CD4-positive, alpha-beta T cell treated with Interleukin-4 for 1 hour (primary cell): Measurements from ENCODE around the gene AUNIP.

Source experiments
- DNase-seq, 2 donors: peaks; one replicate each; pipeline ENCODE4 v3.0.0-alpha.2; 2020 to 2022

The AUNIP gene

DNA sequence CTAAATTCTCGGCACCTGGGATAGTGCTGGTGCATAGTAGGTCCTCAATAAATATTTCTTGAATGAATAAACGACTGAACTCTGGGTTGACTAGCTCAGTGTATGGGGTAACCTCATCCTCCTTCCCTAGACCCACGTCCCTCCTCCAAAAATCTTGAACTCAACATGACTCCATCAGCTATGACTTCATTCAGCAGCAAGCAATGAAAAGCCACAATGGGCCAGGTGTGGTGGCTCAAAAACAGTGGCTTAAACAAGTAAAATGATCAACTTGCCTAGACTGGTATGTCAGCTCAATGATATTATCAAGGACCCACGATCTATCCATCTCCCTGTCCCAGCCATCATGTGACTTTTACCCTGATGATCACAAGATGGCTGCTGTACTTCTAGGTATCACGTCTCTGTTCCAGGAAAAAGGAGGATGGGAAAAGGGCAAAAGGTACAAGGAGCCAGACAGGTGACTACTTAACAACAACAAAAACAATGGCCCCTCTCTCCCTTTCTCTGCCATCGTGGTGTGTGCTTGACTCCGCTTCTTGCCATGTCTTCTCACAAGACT, 29.2 kb upstream of the AUNIP start:
- DNase-seq, result no peak

DNA sequence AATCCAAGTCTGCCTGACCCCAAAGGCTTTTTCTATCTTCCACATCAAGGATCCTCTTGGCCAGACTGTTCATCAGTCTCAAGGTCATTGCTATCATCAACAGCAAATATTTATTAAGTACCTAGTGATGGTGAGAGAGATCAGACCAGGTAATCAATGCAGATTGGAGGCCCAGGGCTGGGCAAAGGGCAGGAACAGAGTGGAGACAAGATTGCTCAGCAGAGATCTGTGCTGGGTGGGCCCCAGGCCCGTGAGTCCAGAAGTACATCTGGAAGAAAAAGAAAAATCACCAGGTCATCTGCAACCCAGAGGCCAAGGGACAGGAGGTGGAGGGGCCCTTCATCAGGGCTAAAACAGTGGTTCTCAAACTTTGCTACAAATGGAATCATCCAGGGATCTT, 26.3 kb upstream of the AUNIP start:
- no peak for DNase-seq

DNA sequence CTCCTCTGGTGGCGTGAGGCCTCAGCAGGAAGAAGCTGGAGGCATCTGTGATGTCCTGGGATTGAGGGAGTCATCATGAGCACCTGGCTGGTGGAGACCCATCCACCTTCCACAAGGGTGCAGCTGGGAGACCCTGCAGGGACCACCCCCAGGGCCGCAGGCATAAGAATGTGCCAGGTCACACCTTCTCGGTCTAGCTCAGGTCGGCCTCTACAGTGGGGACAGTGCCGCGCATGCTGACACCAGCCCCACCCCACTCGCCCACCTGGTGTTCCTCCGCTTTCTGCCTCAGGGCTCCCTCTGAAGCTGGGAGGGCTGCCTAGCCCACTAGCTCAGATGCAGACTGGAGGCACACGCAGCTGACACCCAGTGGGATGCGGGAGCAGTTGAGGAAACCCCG, 22.0 kb upstream of the AUNIP start:
- no peak for DNase-seq

DNA sequence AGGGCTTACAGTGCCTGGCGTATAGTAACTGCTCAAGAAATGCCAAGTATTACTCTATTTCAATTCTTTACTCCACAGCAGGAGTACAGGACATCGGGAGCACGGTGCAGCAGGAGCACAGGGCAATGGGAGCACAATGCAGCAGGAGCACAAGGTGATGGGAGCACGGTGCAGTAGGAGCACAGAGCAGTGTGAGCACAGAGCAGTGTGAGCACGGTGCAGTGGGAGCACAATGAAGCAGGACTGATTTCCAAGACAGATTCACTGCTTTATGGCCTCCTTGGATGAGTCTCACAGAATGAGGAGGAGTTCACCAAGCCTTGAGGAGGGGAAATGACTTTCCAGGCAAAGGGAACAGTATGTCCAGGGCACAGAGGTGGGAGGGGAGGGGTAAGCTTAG, 21.3 kb upstream of the AUNIP start:
- DNase-seq, result no peak

DNA sequence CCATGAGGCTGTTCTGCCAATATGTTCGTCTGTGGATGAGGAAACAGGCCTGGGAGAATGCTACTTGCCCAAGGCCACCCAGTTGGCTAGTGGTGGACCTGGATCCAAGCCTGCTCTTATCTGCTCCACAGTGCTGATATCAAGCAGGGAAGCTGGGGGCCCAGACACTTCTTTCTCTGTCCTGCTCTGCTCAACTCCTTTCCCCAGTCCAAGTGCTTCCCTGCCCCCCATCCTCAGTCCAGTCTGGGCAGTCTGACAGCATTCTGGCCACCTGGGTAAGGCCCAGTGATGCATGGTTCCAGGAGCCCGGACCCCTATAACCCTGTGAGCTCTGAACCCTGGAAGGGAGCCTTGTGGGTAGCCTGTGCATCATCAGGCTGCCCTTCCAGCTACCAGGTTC, 20.4 kb upstream of the AUNIP start:
- DNase-seq, result no peak

DNA sequence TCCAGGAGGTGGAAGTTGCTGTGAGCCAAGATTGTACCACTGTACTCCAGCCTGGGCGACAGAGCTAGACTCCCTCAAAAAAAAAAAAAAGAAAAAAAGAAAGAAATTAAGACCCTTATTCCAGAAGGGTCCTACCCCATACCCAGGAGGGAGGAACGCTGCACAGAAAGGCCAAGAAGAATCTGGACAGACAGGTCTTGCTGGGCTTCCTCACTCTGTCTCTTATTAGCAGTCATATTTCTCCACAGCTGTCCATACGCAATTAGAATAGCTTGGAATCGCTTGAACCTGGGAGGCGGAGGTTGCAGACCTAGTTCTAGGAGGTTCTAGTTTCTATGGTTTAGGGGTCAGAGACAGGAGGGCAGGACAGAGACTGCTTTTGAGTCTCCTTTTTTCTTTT, 19.4 kb upstream of the AUNIP start:
- DNase-seq, result no peak

DNA sequence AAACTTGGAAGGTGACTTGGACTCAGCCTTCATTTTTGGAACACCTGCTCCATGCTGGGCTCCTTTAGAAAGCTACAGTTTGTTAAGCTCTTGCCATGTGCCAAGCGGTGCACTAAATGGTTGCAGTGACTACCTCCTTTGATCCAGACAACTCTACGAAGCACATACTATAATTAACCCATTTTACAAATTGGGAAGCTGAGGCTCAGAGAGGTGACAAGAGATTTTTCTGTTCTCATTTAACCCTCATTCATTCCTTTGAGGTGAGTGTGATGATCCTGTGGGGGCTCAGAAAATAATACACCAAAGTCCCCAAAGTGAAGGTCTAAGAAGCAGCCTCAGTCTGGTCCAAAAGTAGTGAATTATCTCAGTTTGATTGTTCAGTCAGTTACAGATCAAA, 17.9 kb upstream of the AUNIP start:
- no peak for DNase-seq

DNA sequence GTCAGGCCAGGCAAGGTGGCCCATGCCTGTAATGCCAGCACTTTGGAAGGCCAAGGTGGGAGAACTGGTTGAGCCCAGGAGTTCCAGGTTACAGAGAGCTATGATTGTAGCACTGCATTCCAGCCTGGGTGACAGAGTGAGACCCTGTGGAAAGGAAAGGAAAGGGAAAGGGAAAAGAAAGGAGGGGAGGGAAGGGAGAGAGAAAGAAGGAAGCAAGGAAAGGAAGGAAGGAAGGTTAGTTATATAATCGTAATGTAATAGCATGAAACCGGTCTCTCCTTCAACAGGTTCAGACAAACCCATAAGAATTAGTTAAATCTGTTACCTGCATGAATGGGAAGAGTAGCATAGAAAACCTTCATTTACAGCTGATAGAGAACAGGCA, 17.4 kb upstream of the AUNIP start:
- no peak for DNase-seq

DNA sequence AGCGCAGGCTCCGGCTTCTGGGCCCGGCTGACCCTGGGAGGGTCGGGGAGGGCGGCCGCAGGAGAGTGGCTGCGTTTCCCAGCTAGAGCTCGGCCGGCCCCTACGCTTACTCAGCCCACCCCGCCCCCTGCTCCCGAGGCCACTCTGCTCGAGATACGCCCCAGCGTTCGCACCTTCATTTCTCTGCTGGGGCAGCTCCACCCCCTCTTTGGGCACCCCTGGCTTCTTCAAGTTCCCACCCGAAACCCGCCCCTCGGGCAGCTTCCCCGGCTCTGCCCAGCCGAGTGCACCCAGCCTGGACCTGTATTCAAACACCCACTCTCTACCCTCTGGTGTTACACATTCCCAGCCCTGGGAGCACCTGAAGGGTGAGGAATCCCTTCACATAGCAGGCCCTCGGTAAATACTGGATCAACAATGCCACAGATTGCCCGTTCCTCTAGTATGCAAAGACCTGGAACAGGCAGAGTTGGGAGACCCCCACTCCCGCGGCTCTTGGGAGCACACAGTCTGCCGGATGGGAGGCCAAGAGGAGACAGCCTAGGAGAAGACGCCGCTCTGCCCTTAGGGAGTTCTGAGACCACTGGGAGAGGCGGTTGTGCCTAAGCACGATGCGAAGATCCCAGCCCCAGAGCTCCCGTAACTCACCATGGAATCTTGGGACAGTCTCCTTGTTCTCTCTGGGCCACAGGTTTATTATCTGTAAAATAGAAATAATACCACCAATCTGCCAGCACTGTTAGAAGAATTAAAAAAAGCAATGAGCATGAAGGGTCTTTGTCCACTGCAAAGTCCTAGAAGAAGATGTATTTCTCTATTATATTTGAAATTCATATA, 16.8 kb upstream of the AUNIP start:
- peak in 1 of 2 donors; percentile 14 for DNase-seq

DNA sequence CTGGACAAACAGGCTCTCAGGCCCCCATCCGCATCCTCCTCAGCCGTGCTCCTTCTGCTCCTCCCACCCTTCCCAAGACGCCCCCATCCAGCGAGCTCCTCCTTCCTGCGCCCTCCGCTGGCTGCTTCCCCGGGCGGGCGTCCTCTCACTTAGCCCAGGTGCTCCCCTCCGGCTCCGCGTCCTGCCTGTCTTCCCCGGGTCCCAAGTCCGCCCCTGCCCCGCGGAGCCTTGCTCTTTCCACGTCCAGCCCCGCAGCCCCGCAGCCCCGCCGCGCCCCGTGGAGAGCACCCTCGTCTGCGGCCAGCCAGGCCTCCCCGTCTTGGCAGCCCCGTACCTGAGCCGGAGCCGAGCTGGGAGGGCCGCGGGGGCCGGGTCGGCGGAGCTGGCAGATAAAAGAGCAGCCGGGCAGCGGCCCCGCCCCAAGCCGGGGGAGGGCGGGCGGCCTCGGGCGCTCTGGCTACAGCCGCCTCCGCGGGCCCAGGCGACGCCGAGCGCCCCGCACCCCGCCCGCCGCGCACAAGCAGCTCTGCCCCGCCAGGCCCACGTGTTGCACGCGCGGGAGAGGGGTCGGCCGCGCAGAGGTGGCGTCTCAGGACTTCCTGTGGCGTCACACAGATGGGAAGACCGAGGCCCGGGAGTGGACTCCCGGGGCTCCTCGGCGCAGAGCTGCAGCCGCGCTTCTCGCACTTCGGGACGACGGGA, 16.0 kb upstream of the AUNIP start, which contains the start of gene PAQR7:
Gene PAQR7 (minus strand): TSS at position 555 of the 702 bp plus-strand sequence. CDS start 11,869 bp downstream, outside the sequence.
- DNase-seq, result peak; percentile 49 to 62

DNA sequence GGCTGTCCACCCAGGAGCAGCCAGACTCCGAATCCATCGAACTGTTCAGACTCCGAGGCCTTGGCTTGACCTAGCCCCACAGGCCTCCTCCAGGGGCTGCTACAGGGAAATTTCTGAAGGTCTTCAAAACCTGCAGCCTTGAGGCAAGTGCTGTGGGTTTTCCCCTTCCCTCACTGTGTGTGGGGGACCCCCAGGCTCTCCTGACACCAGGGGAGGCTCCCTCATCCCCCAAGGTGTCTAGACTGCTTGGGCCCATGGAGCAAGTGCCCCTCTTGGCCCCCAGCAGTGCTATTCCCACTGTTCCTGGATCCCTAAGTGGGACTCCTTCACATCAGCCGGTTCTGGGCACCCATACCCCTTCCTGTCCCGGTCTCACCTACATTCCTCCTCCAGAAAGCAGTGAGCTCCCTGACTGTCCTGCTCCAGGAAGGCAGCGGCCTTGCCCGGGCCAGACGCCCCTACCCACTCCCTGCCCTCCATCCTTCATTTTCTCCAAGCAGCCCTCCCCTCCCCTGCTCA, 15.4 kb upstream of the AUNIP start:
- DNase-seq, result no peak

DNA sequence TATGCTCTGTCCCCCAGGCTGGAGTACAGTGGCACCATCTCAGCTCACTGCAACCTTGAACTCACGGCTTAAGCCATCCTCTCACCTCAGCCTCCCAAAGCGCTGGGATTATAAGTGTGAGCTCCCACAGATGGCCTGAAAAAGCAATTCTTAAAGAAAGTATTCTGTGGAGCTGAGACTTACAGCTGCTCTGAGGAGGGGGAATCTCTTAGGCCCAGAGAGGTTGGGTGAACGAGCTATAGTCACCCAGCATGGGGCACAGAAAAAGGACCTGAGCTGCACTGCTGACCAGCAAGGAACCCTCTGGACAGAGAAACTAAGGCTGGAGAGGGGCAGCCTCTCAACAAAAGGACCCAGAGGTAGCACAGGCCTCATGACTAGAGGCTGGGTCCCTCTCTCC, 15.0 kb upstream of the AUNIP start:
- DNase-seq, result no peak

DNA sequence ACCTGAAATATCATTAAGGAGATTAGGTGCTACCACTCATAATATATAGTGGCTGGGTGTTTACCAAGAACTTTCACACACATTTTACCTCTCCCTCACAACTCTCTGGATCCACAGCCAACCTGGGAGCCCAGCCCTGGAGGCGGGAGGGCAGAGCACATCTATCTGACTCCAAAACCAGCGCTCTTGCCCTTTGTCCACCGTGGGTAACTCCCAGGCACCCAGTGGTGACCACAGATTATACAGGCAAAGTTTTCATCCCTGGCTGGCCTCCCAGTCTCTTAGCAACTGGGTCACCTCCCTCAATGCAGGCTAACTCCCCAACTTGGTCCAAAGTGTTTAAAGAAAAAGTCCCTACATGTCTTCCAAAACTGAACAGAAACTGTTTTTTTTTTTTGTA, 13.9 kb upstream of the AUNIP start:
- DNase-seq, result no peak

DNA sequence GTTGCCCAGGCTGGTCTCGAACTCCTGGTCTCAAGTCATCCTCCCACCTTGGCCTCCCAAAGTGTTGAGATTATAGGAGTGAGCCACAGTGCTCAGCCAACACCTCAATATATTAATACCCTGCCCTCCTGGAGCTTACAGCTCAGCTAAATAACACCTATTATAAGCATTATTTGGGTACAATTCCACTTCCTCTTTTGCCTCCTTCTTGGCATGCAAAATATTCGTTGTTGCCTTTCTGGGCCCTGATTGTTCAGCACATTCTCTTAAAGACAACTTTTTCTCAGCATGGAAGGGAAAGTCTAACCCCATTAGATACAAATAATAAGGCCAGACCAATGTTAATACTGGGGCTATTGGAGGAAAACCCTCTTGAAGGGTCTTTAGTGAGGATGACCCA, 13.5 kb upstream of the AUNIP start:
- DNase-seq, result no peak

DNA sequence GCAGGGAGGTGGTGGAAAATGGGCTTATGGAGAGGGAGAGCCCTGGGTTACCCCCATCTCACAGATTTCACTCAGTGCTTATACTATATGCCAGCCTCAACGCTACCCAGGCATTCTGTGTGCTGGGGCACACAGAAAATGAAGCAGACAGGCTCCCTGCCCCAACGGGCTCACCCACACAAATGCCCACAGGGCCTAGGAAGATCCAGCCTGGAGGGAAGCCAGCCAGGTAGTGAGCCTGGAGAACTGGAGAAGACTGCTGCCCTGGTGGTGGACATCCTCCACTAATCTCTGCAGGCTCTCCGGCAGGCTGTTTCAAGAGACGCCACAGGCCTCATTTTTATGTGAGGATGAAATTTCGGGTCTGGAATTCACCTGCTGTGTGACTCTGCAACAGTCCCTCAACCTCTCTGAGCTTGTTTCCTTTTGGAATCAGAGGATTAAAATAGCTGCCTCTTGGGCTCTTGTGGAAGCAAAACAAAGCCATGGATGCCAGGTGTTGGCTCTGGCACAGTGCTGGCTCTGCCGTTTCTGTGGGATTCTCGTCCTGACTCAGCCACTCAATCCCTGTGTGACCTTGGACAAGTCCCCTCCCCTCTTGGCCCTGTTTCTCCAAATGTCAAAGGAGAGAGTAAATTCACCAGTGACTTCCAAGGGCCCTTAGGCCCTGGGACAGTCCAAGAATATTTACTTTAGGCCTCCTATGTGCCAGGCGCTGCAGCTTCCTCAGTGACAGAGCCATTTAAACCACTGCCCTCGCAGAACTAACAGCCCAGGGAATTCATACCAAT, 12.6 kb upstream of the AUNIP start:
- no peak for DNase-seq

DNA sequence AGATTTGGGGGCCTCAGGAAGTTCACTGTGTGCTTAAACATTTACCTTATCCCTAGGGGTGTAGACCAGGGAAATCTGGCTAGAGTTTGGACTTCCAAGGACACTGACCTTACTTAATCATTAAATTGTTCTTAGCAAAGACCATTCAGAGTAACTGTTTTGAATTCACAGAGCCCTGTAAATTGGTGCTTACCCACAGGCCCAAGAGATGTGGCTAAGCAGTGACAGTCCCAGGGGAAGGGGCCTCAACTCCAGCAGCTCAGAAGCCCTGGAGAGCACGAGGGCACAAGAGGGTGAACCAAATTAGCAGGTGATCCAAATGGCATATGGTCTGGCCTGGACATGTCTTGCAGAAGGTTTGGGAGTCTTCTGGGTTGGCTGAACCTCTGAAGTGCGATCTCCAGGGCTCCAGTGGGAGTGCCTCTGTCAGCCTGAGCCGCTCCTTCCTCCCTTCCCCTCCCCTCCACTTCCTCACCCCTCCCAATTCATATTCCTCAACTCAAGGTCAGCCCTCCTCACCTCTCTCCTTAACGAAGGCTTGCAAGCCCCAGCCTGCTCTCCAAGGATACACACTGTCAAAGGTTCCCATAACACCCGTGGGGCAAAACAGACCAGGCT, 11.9 kb upstream of the AUNIP start:
- DNase-seq, result no peak

DNA sequence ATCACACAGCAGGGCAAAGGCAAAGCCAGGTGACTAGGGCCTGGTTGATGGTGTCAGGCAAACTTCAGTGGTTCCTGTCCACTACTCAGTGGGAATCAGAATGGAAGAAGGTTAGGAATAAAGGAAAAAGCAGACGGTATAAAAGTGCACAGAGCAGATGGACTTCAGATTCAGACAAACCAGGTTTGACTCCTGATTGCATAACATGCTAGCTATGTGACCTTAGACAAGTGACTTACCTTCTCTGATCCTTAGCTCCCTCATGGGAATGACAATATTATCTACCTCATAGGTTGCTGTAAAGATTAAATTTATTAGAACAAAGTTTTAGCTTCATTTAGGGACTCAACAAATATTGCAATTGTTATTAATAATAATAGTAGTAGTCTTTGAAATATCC, 11.4 kb upstream of the AUNIP start:
- DNase-seq, result no peak

DNA sequence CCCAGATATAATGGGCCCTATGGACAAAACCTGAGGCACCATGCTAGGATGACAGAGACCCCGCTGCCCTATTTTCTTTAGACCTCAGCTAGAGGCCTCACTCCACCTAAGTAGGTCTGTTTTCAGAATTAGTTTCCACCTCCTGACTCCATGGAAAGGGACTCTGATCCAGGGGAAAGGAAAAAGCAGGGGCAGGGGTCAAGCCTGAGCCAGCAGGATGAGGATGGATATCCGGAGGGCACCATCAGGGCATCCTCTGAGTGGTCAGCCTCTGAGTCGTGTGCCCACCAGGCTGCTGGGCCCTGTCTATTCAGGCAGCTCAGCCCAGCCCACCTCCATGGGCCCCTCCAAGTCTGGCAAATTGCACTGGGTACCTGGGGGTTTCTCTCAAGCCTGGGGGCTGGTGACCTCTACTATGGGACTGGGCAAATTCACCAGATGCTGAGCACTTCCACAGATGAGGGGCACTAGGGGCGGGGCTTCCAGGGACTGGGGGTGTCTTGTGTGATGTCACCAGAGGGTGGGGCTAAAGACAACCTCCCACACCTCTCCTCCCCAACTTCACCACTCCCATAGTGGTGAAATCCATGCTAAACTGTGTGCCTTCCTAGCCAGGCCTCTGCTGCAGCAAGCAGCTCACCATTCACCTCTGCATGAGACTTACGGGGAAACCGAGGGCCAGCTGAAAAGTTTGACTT, 10.8 kb upstream of the AUNIP start:
- no peak for DNase-seq

DNA sequence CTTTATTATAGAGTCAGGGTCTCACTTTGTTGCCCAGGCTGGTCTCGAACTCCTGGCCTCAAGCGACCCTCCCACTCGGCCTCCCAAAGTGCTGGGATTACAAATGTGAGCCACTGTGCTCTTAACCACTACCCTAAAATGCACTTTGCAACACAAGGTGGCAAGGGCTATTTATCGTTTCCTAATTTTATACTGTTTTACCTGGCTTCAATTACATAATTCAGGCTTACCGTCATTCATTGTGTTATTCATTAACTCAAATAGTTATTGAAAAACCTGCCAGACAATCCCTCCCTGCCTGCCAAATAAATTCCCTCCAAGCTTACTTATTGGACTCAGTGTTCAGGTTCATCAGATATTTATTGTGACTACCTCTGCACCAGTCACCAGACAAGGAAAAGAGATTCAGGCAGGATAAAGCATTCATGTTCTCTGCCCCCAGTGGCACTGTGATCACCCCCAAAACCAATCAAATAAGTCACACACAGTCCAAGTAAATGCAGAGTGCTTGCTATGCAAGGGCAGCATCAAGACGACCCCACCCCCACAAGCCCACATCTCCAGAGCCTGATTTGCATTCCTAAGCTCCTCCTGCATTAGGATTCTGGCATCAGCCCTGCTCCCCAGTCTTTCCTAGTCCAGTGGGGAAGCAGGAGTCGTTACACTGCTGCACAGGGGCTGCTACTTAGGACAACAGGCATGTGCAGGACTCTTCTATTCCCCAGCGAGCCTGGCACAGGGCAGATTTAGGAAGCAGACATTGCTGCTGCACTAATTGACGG, 8.1 kb upstream of the AUNIP start:
- no peak for DNase-seq

DNA sequence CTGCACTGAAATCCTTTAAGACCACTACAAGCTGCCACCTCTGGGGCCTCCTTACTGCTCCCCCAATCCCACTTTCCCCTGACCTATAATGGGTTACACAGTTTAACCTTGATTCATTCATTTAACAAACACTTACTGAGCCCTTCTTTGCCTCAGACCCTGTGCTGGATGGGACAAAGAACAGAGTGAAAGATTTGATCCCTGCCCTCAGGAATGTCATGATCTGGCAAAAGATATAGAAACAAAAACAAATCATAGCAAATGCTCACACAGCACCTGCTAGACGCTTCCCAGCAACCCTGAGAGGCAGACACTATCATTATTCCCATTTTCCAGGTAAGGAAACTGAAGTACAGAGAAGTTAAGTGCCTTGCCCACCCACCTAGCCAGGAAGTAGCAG, 7.0 kb upstream of the AUNIP start:
- no peak for DNase-seq

DNA sequence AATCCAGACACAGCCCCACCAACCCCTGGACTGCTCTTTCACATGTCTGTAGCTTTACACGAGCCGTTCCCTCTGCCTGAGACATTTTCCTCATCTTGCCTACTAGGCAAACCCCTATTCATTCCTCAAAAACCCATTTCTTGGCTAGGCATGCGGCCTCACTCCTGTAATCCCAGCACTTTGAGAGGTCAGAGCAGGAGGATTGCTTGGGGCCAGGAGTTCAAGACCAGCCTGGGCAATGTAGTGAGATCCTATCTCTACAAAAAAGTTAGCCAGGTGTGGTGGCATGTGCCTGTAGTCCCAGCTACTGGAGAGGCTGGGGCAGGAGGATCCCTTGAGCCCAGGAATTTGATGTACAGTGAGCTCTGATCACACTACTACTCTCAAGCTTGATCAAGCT, 5.2 kb upstream of the AUNIP start:
- DNase-seq, result no peak
